OCI-LY1 (cell line): Measurements from ENCODE around the gene XYLT1.

Experiments
- H2AFZ ChIP-seq: fragments of 200-600 bp; sonication (generic), shearing (Covaris generic); 2 replicates; pipeline ENCODE4 v1.6.0; 2014; ENCODE audit warnings: antibody characterized with exemption, mild to moderate bottlenecking, low read length
- H3F3A ChIP-seq: fragments of 200-600 bp; sonication (generic), shearing (Covaris generic); 2 replicates; pipeline ENCODE4 v1.6.0; 2014; ENCODE audit warnings: mild to moderate bottlenecking, antibody characterized with exemption, low read length, moderate library complexity; ENCODE audit not compliant: insufficient read depth
- H3K27ac ChIP-seq: fragments of 200-600 bp; sonication (generic); 2 replicates; pipeline ENCODE4 v1.5.1; 2014; ENCODE audit warnings: low read length, mixed run types, mild to moderate bottlenecking, low read depth; ENCODE audit not compliant: poor library complexity, severe bottlenecking
- H3K27me3 ChIP-seq: fragments of 200-600 bp; sonication (generic); 2 replicates; pipeline ENCODE4 v1.6.0; 2014; ENCODE audit warnings: antibody characterized with exemption, mild to moderate bottlenecking, low read length, moderate library complexity; ENCODE audit not compliant: insufficient read depth
- H3K36me3 ChIP-seq: fragments of 200-600 bp; sonication (generic); 2 replicates; pipeline ENCODE4 v1.6.1; 2014; ENCODE audit warnings: mild to moderate bottlenecking, antibody characterized with exemption, low read length, moderate library complexity, mixed read lengths; ENCODE audit not compliant: insufficient read depth
- H3K4me1 ChIP-seq: fragments of 200-600 bp; sonication (generic); 2 replicates; pipeline ENCODE4 v1.5.1; 2014; ENCODE audit warnings: mild to moderate bottlenecking, low read length, moderate library complexity; ENCODE audit not compliant: insufficient read depth, severe bottlenecking
- H3K4me2 ChIP-seq: fragments of 200-600 bp; sonication (generic), shearing (Covaris generic); 2 replicates; pipeline ENCODE4 v1.6.1; 2014; ENCODE audit warnings: low read length
- H3K4me3 ChIP-seq: fragments of 200-600 bp; sonication (generic); 2 replicates; pipeline ENCODE4 v1.5.1; 2014; ENCODE audit warnings: low read length, low read depth, mild to moderate bottlenecking, mixed read lengths; ENCODE audit not compliant: poor library complexity, severe bottlenecking
- H3K79me2 ChIP-seq: fragments of 200-600 bp; shearing (Covaris generic); 2 replicates; pipeline ENCODE4 v1.6.1; 2016; ENCODE audit warnings: mixed run types, low read length, mixed read lengths; ENCODE audit not compliant: insufficient read depth
- H3K9ac ChIP-seq: fragments of 200-600 bp; sonication (generic), shearing (Covaris generic); 2 replicates; pipeline ENCODE4 v1.6.1; 2014; ENCODE audit warnings: mild to moderate bottlenecking, low read length, mixed read lengths
- H3K9me2 ChIP-seq: fragments of 200-600 bp; sonication (generic), shearing (Covaris generic); 2 replicates; pipeline ENCODE4 v1.6.1; 2014; ENCODE audit warnings: low read depth, mild to moderate bottlenecking, low read length, mixed read lengths
- H3K9me3 ChIP-seq: fragments of 200-600 bp; shearing (Covaris generic); 2 replicates; pipeline ENCODE4 v1.6.1; 2014; ENCODE audit warnings: low read length, mixed read lengths
- H4K20me1 ChIP-seq: fragments of 200-600 bp; sonication (generic), shearing (Covaris generic); 2 replicates; pipeline ENCODE4 v1.6.0; 2016; ENCODE audit warnings: mild to moderate bottlenecking, low read length; ENCODE audit not compliant: insufficient read depth
- EZH2 ChIP-seq: fragments of 200-600 bp; sonication (generic), shearing (Covaris generic); IDR thresholded peaks from 2 replicates; pipeline ENCODE4 v1.8.0; 2017; ENCODE audit warnings: borderline replicate concordance, mixed run types, mild to moderate bottlenecking, antibody characterized with exemption, low read length, moderate library complexity, mixed read lengths
- TF ChIP-seq, protein P1 (sequence below): fragments of 200-600 bp; sonication (generic), shearing (Covaris generic); IDR thresholded peaks from 2 replicates; pipeline ENCODE4 v1.5.1; 2017; ENCODE audit warnings: mild to moderate bottlenecking, antibody characterized with exemption, low read length, moderate library complexity, mixed read lengths

XYLT1 gene

GRCh38 chr16:17367923-17368322 lies 102.8 kb downstream of the XYLT1 start:
- Histone ChIP-seq H3K27ac (peak overlapping the region; percentile 96), H3K4me2 (no peak overlapping the region), H3K4me1 (peaks cover 98% of the 10 kb centered on the region)

DNA sequence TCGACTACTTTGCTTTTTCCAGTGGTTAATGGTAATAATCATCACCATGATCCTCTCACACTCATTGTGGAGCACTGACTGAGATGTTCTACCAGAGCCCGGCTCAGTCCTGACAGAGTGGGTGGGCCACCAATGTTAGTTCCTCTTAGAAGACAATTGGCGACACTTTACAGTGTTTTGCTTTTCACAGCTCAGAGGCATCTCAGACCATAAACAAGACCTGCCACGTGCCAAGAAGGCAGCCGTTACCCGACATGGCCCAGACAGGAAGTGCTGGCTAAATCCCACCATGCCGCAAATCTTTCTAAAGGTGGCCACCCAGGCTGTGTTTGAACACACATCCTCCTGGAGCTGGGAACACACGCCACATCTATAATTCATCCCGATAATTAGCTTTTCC lies 103.7 kb downstream of the XYLT1 start:
- Histone ChIP-seq H3K4me2 (peak overlapping the region; percentile 31), H3K9me3 (no peaks in the 10 kb centered on the region), H4K20me1 (no peaks in the 10 kb centered on the region), H2AFZ (no peak overlapping the region), H3F3A (0 out of 2 replicates have a peak, but pooled peaks cover 3% of the 10 kb centered on the region), H3K27ac (peak overlapping the region; percentile 96), H3K79me2 (0 out of 2 replicates have a peak, but pooled peaks cover 16% of the 10 kb centered on the region), H3K4me1 (peaks cover 98% of the 10 kb centered on the region), H3K9me2 (no peaks in the 10 kb centered on the region), H3K27me3 (no peaks in the 10 kb centered on the region), H3K4me3 (peak overlapping the region; percentile 13), H3K36me3 (peaks cover 8% of the 10 kb centered on the region; the same call in 1 of the 2 replicates), H3K9ac (peak overlapping the region; percentile 23; the same call in 1 of the 2 replicates)
- no peak for TF ChIP-seq EZH2
- TF ChIP-seq, protein P1, sequence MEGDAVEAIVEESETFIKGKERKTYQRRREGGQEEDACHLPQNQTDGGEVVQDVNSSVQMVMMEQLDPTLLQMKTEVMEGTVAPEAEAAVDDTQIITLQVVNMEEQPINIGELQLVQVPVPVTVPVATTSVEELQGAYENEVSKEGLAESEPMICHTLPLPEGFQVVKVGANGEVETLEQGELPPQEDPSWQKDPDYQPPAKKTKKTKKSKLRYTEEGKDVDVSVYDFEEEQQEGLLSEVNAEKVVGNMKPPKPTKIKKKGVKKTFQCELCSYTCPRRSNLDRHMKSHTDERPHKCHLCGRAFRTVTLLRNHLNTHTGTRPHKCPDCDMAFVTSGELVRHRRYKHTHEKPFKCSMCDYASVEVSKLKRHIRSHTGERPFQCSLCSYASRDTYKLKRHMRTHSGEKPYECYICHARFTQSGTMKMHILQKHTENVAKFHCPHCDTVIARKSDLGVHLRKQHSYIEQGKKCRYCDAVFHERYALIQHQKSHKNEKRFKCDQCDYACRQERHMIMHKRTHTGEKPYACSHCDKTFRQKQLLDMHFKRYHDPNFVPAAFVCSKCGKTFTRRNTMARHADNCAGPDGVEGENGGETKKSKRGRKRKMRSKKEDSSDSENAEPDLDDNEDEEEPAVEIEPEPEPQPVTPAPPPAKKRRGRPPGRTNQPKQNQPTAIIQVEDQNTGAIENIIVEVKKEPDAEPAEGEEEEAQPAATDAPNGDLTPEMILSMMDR, result no peak

More at GRCh38 chr16:17367923-17368322, 102.8 kb downstream of the XYLT1 start:
- H3K4me3 ChIP-seq, result no peak overlapping the region
- H2AFZ ChIP-seq, result no peak overlapping the region
- H3K27me3 ChIP-seq, result no peaks in the 10 kb centered on the region
- H3K9me3 ChIP-seq, result no peaks in the 10 kb centered on the region
- H4K20me1 ChIP-seq, result no peaks in the 10 kb centered on the region
- TF ChIP-seq, protein P1, result no peak
- no peak for TF ChIP-seq EZH2
- 0 out of 2 replicates have a peak, but pooled peaks cover 3% of the 10 kb centered on the region for H3F3A ChIP-seq
- H3K9me2 ChIP-seq, result no peaks in the 10 kb centered on the region
- peaks cover 8% of the 10 kb centered on the region; the same call in 1 of the 2 replicates for H3K36me3 ChIP-seq
- H3K9ac ChIP-seq, result no peak overlapping the region
- 0 out of 2 replicates have a peak, but pooled peaks cover 16% of the 10 kb centered on the region for H3K79me2 ChIP-seq

DNA sequence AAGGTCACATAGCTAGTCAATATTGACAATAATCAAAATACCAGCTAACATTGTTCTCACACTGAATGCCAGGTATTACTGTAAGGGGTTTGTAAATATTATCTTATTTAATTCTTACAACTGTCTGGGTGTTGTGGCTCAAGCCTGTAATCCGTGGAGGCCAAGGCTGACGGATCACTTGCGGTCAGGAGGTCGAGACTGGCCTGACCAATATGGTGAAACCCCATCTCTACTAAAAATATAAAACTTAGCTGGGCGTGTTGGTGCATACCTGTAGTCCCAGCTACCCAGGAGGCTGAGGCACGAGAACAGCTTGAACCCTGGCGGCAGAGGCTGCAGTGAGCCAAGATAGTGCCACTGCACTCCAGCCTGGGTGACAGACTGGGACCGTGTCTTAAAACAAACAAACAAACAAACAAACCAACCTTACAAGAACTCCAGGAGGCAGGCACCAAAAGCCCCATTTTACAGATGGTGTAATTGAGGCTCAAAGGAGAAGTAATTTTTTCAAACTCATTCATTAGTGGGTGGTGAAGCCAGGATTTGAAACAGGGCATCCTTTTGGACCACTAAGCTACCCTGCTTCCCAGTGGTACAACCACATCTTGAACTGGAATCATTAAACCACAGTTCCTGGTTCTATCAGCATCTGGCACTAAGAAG lies 104.3 kb downstream of the XYLT1 start:
- no peaks in the 10 kb centered on the region for H4K20me1 ChIP-seq
- H3K79me2 ChIP-seq, result 0 out of 2 replicates have a peak, but pooled peaks cover 16% of the 10 kb centered on the region
- peak overlapping the region; percentile 31 for H3K4me2 ChIP-seq
- H3K27me3 ChIP-seq, result no peaks in the 10 kb centered on the region
- peak overlapping the region; percentile 23; the same call in 1 of the 2 replicates for H3K9ac ChIP-seq
- TF ChIP-seq, protein P1, result no peak
- TF ChIP-seq EZH2, result no peak
- no peak overlapping the region for H2AFZ ChIP-seq
- H3K36me3 ChIP-seq, result peaks cover 8% of the 10 kb centered on the region; the same call in 1 of the 2 replicates
- H3K27ac ChIP-seq, result peak overlapping the region; percentile 96
- H3K9me3 ChIP-seq, result no peaks in the 10 kb centered on the region
- peak overlapping the region; percentile 4 for H3K4me3 ChIP-seq
- peaks cover 98% of the 10 kb centered on the region for H3K4me1 ChIP-seq
- 0 out of 2 replicates have a peak, but pooled peaks cover 3% of the 10 kb centered on the region for H3F3A ChIP-seq
- H3K9me2 ChIP-seq, result no peaks in the 10 kb centered on the region
